ENCODE results near the gene TREH. TPM values are rescaled to one million over a fixed set of nuclear protein-coding genes. Genes with fewer than 3 reads are reported as not detected.

The TREH gene
- total RNA-seq, 1 experiment from 2014 or later = 0.05 TPM

- H3K27ac ChIP-seq (ENCODE audit: low read length) = no peak overlapping the region
- intact Hi-C loops (cut with micrococcal nuclease; ENCODE audit: unreplicated experiment) = no loop called here
- ChIA-PET CTCF (interaction anchor here (0.9 kb wide), 1 partner anchor 12 kb away, joined by 4 read pairs; no protein-coding TSS in a partner anchor), POLR2A (no interaction called here)
- no peak for TF ChIP-seq TCF7L2 (IDR thresholded peaks at IDR 0.05; ENCODE audit: low read depth, low read length)
- TF ChIP-seq REST (IDR thresholded peaks at IDR 0.05; ENCODE audit: insufficient read depth in 1 of 2, low read depth in 2 of 2, low read length in 1 of 2) = no peak
- no peak for TF ChIP-seq POLR2AphosphoS5 (IDR thresholded peaks at IDR 0.05; ENCODE audit: low read depth, low read length)
- no peak for TF ChIP-seq SIN3A (IDR thresholded peaks at IDR 0.05; ENCODE audit: borderline replicate concordance, insufficient read depth, low read depth, low read length)
- no peak for TF ChIP-seq CTCF (IDR thresholded peaks at IDR 0.05)
- no peak overlapping the region for H3K4me3 ChIP-seq (ENCODE audit: low read depth in 2 of 2, low read length in 2 of 2)
- H3K4me1 ChIP-seq (ENCODE audit: control insufficient read depth, insufficient read depth, low read length) = no peaks in the 10 kb centered on the region
- in situ Hi-C loops (cut with HindIII; ENCODE audit: low pct_unique_long_range_greater_than_20kb, low sequenced_read_pairs) = no loop called here
- H3K27me3 ChIP-seq (ENCODE audit: control insufficient read depth, insufficient read depth, low read length) = no peaks in the 10 kb centered on the region
- ATAC-seq = no peak
- no peaks in the 10 kb centered on the region for H3K9me3 ChIP-seq (ENCODE audit: control insufficient read depth, insufficient read depth, low read depth, low read length)
- no peak for DNase-seq (ENCODE audit: low read depth, low spot score)
- no TSS peak for BruUV-seq (replicated peaks)
- peaks cover 3% of the 10 kb centered on the region; the same call in 1 of the 2 replicates for H3K36me3 ChIP-seq (ENCODE audit: control insufficient read depth, insufficient read depth, low read length)
Observed at GRCh38 chr11:118633979-118634378, 45.5 kb downstream of the TREH start.

- H3K36me3 ChIP-seq (ENCODE audit: control insufficient read depth, insufficient read depth, low read length) = peaks cover 9% of the 10 kb centered on the region; the same call in 1 of the 2 replicates
Observed at GRCh38 chr11:118633319-118633690, 46.1 kb downstream of the TREH start.

More at GRCh38 chr11:118633319-118633690, 46.1 kb downstream of the TREH start:
- no TSS peak for BruUV-seq (replicated peaks)
- Histone ChIP-seq H3K4me1 (ENCODE audit: control insufficient read depth, insufficient read depth, low read length) (no peaks in the 10 kb centered on the region), H3K27me3 (ENCODE audit: control insufficient read depth, insufficient read depth, low read length) (no peaks in the 10 kb centered on the region), H3K4me3 (ENCODE audit: low read depth in 2 of 2, low read length in 2 of 2) (no peak overlapping the region), H3K9me3 (ENCODE audit: control insufficient read depth, insufficient read depth, low read depth, low read length) (no peaks in the 10 kb centered on the region), H3K27ac (ENCODE audit: low read length) (no peak overlapping the region)
- TF ChIP-seq CTCF (IDR thresholded peaks at IDR 0.05) (no peak), TCF7L2 (IDR thresholded peaks at IDR 0.05; ENCODE audit: low read depth, low read length) (no peak), POLR2AphosphoS5 (IDR thresholded peaks at IDR 0.05; ENCODE audit: low read depth, low read length) (no peak), SIN3A (IDR thresholded peaks at IDR 0.05; ENCODE audit: borderline replicate concordance, insufficient read depth, low read depth, low read length) (no peak), REST (IDR thresholded peaks at IDR 0.05; ENCODE audit: insufficient read depth in 1 of 2, low read depth in 2 of 2, low read length in 1 of 2) (no peak)
- ChIA-PET CTCF (no interaction called here), POLR2A (interaction anchor here (0.6 kb wide), 1 partner anchor 234 kb away, joined by 10 read pairs; no protein-coding TSS in a partner anchor)
- ATAC-seq = no peak
- in situ Hi-C loops (cut with HindIII; ENCODE audit: low pct_unique_long_range_greater_than_20kb, low sequenced_read_pairs) (no loop called here), intact Hi-C loops (cut with micrococcal nuclease; ENCODE audit: unreplicated experiment) (no loop called here)
- no peak for DNase-seq (ENCODE audit: low read depth, low spot score)
